Ammon's horn (tissue), 1 donor: ENCODE measurements around the gene PLEKHH2.
A peak's percentile ranks its signal among the peaks of the same experiment; 100 is the strongest.
"Not testable (repeated sequence)": the region's sequence is repeated elsewhere in the genome, so short reads cannot be mapped to it uniquely, and the experiment has no call there.

ENCODE experiments used
- DNase-seq: peaks from one replicate; pipeline ENCODE4 v3.0.0-alpha.2; 2016; ENCODE audit warnings: low spot score

Gene PLEKHH2

DNA sequence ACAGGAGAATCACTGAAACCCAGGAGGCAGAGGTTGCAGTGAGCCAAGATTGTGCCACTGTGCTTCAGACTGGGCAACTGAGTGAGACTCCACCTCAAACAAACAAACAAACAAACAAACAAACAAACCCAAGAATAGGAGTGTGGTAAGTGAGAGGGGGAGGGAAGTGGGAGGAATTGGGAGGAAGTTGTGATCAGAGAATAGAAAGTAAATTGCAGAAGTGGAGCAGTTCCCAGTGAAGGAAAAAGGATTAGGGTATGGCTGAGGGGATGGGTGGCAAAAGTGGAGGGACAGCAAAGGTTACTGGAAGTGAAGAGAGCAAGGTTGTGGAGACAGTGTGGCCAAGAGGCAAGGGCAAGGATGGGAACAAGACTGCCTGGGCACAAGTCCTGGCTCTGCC lies 80.3 kb downstream of the PLEKHH2 start:
- DNase-seq: no peak

DNA sequence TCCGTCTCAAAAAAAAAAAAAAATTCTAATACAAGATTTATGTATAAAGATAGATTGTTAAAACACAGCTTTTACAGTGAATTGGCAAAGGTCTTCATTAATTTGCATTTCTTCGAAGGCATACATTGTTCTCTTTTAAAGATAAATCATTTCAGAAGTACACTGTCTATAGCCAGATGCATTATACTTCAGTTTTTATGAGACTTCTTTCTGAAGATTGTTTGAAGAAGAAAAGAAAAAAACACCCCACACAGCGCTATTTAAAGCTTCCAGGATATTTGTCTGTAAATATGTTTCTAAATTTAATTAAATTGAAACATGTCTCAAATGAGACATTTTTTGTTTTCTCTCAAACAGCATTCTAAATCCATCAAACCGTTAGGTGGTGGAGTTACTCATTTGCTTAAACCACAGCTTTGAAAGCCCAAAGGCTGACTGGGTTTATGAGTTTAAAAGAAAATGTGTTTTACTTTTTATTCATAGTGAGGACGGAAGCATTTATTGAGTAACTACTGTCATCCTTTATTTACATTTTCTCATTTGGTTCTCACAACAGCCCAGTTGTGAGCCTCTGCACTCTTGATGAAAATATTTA lies 81.6 kb downstream of the PLEKHH2 start:
- DNase-seq: no peak

DNA sequence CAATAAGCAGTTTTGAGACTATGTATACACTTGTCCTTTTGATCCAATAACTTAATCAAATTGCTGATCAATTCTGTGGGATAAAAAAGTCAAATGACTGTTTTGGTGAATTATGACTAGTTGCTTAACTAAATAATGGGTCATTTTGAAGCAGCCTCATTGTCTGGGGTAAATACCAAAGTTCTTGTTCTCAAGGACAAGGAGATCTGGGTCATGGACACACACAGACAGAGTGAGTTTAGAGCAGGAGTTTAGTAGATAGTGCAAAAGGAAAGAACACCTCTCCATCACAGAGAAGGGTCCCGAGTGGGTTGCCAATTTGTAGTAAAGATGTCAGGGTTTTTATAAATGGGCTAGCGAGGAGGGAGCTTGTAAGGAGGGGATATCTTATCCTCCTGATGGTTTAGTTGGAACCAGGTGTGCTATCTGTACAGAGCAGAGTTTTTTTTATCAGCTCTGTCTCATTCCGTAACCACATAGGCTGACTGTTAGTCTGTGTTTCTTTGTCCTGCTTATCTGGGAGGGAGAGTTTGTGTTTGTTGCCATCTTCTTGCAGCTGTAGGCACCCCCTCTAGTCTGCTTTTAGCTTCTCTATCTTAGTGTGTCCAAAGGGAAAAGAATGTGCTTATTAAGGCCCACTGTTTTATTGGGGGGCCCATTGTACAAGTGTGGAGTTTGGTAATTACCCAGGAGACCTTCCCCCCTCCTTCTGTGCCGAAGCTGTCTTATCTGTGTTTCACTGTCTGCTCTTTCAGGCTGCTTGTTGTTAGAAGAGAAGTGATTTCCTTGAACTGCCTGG lies 87.9 kb downstream of the PLEKHH2 start:
- no peak for DNase-seq

DNA sequence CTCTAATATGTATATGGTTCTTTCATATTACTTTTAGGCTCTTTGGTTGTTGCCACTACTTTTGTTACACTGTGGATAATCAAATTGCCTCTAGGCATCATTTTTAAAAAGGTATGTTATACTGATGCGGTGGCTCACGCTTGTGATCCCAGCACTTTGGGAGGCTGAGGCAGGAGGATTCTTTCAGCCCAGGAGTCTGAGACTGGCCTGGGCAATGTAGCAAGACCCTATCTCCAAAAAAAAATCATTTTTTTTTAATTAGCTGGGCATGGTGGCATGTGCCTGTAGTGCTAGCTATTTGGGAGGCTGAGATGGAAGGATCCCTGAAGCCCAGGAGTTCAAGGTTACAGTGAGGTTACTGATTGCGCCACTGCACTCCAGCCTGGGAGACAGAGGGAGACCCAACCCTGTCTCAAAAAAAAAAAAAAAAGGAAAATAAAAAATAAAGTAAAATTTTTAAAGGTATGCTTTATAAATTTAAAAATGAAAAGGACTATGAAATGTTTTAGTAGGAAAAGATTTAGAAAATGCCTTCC lies 88.7 kb downstream of the PLEKHH2 start:
- no peak for DNase-seq

DNA sequence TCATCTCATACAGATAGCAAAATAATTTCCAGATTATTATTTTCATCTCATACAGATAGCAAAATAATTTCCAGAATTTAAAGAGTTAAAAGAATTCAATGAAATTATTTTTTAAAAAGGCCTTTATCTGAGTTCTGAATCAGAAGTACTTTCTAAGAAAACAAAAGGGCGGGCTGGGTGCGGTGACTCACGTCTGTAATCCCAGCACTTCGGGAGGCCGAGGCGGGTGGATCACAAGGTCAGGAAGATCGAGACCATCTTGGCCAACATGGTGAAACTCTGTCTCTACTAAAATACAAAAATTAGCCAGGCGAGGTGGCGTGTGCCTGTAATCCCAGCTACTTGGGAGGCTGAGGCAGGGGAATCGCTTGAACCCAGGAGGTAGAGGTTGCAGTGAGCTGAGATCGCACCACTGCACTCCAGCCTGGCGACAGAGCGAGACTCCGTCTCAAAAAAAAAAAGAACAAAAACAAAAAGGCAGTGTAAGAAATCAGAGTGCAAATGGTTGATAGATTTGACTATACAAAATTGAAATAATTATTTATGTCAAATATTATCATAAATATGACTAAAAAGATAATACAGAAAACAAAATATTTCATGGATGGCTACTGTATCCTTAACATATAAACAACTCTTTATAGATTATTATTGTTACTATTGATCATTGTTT lies 90.0 kb downstream of the PLEKHH2 start:
- not testable (repeated sequence) for DNase-seq

DNA sequence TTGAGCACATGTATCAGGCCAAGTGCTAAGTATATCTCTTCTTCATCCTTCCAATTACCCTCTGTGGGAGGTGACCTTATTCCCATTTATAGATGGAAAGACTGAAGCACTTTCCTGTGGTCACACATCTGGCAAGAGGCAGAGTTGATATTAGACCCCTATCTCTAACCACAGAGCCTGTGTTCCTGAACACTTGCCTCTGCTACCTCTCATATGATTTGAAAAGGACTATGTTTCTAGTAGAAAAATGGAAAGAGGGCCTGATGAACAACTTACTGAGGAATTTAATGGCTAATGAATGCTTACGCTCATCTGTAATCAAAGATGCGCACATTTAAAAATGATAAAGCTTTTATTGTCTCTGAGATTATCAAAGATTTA lies 90.6 kb downstream of the PLEKHH2 start:
- no peak for DNase-seq

DNA sequence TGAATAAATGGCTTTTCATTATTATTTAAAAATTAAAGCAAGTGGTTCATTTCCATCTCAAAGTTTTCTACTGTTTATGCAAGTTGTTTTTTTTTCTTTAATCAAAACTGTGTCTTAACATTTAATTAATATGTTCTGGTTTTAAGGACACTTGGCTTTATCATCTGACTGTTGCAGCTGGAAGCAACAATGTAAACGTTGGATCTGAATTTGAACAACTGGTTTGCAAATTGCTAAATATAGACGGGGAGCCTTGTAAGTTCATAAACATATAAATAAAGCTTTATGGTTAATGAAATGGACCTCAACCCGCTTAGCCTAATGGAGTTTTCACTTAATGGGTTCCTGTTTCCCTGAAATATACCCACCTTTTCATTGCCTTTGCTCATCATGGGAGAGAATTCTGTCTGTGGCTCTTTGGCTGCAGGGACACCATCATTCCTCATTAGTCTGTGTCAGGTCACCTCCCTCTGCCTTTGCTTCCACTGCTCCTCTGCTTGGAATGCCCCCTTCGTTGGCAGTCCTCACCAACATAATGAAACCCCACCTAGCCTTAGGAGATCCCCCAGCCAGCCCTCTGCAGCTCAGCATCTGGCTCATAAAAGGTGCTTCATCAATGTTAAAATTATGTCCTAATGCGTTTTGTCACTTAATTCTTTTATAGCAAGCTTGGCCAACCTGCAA lies 92.6 kb downstream of the PLEKHH2 start:
- DNase-seq: no peak

DNA sequence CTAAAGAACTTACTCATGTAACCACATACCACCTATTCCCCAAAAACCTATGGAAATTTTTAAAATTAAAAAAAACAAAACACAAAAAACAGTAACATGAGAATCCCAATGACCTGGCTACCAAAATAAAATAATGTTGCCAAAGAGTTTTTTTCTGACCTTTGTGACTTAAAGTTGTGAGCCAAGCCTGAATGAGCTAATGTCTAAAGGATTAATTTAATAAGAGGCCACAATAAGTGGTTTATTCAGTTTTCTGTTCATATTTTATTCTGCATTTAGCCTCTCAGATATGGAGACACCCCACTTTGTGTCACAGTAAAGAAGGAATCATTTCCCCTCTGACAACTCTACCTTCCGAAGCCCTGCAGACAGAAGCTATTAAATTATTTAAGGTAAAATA lies 94.2 kb downstream of the PLEKHH2 start:
- no peak for DNase-seq

DNA sequence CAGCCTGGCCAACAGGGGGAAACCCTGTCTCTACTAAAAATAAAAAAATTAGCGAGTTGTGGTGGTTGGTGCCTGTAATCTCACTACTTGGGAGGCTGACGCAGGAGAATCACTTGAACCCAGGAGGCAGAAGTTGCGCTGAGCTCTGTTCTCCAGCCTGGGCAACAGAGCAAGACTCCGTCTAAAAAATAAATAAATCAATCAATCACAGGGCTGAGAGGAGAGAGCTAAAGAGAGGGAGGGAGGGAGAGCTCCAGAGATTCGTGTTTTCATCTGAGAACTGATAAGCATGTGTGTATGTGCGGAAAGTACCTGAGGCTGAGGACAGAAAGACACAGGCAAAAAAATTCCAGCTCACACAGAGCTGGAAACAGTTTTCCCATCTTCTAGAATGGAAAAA lies 99.6 kb downstream of the PLEKHH2 start:
- DNase-seq: no peak

DNA sequence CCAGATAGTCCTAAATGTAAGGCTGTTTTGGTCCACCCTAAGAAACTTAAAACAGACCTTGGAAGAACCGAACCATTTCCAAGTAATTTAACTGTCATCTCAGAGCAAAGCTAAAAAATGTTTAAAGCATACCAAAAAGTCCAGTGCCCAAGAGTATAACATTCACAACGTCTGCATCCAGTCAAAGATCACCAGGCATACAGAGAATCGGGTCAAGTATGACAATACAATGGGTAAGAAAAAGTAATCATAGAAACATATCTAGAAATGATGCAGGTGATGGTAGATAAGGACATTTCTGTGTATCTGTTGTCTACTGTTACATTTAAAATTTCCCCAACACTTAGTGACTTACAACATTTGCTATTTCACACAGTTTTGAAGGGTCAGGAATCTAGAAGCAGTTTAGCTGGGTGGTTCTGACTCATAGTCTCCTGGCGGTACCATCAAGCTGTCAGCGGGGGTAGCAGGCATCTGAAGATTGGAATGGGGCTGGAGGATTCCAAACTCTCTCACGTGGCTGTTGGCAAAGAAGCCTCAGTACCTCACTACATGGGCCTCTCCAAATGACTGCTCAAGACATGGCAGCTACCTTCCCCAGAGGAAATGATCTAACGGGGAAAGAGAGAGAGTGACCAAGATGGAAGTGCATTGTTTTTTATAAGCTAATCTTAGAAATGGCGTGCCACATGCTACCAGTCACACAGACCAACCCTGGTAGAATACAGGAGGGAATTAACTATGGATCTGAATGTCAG lies 100.2 kb downstream of the PLEKHH2 start:
- no peak for DNase-seq

DNA sequence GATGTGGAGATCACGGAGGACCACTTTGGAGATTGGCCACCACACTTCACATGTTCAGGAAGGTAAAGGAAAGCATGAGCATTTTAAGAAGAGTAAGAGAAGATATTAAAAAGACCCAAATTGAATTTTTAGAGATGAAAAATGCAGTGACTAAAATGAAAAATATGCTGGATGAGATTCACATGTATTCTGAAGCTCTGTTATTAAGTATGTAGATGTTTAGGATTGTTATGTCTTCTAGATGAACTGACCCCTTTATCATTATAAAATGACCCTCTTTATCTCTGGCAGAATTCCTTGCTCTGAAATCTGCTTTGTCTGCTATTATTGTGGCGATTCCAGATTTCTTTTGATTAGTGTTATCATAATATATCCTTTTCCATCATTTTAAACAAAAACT lies 100.8 kb downstream of the PLEKHH2 start:
- no peak for DNase-seq

DNA sequence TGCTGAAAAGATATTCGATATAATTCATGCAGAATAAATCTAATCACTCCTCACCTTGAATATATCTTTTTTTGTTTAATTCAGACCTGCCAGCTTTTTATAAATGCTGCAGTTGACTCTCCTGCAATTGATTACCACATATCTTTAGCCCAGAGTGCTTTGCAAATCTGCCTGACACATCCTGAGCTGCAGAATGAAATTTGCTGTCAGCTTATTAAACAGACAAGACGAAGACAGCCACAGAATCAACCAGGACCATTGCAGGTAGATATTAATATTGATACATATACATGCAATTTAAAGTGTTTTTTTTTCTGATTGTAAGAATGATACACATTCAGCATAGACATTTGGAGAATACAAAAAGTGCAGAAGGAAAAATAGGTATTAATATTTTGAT lies 101.2 kb downstream of the PLEKHH2 start:
- no peak for DNase-seq

DNA sequence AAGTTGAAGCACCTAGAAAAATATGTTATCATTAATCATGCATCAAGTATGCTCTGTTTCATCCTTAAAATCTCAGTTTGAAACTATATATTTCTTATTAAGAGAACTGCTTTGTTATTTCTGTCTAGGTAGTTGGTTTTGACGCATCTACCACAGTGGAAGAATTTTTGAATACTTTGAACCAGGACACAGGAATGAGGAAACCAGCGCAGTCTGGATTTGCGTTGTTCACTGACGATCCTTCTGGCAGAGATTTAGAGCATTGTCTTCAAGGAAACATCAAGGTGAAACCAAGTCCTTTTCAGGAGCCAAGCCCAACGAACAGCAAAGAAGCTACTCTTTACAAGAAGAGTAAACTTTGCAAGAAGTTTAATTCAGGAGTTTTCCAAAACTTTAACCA lies 106.6 kb downstream of the PLEKHH2 start:
- DNase-seq: no peak

DNA sequence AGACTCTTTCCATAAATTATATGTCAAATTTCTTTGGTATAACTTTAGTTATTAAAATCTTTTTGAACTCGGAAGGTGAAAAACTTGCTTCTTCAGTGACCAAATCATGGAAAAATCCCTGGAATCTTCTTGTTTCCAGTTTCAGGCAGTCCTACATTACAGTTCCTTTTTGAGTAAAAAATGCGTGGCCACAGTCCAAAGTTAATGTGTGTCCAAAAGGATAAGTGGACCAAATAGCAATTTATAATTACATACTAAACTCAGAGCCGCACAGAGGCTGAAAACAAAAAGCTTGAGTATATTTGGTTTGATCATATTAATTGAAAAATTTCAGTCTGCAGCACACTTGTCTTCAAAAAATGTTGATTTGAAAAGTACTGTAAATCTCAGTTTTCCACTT lies 108.4 kb downstream of the PLEKHH2 start:
- DNase-seq: no peak

DNA sequence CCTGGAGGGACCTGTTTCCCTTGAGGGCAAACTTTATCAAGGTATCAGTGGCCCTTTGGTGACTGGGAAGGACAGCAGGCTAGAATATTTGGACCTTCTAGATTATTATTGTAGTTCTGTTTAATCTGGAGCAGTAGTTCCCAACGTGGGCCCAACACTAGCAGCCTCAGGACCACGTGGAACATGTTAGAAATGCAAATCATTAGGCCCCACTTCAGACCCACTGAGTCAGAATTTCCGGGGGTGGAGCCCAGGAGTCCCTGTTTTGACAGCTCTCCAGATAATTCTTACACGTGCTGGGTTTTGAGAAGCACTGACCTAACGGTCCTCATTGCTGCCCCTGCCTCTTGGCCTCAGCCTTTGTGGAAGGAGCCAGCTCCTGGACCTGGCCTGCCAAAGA lies 111.3 kb downstream of the PLEKHH2 start:
- DNase-seq: no peak

DNA sequence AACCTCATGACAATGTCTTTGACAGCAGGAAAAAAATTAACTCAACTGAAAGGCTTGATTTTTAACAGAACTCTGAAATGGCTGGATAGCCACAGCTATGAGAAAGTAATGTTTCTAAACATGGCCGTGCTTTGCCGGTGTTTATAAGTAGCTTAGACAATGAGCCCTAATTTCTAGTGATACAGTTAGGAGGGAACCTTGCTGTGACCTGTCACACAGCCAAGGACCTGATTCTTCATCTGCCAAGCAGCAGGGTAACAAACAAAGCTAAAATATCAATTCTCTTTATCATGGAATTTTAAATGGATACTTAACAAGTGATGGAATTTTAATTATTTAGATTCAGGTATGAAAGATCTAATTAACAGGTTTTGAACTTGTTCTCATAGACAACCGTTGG lies 112.5 kb downstream of the PLEKHH2 start:
- DNase-seq: peak; percentile 8

DNA sequence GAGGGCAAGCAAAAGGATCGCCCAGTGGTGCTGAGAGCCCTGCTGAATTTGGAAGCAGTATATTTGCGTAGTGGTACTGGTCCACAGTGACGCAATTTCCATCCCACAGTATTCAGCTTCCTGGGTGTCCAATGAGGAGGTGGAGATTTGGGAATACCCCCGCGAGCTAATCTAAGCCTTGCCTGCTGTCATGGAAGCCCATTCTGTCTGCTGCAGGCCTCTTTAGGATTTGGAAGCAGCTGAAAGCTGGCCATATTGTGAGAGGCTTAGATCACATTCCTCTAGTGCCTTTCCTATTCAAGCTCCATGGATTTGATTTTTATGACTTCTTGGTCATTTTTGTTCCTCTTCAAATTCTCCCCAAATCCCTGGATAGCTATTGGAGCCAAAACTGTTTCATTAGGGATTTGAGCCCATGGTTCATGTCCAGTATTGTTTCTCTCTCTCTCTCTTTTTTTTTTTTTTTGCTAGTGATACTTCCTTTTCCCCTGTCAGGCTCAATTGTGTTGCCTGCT lies 114.5 kb downstream of the PLEKHH2 start:
- no peak for DNase-seq

DNA sequence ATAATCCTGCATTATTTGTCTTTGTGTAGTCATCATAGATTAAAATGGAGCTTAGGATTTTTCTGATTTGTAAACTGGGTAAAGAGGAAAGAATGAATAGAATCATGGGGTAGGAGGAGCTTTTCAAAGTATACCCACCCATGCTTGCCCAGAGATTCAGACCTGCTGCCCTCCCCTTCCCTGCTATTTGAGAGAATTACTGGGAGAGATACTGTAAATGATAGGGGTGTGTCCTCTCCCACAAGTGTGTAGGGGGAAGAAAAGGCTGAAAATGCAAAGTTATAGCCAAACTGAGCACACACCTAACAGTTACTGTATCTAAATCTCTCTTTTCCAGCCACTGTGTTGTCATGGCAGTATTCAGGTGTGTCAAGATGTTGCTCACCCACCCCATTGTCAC lies 115.2 kb downstream of the PLEKHH2 start:
- DNase-seq: no peak

DNA sequence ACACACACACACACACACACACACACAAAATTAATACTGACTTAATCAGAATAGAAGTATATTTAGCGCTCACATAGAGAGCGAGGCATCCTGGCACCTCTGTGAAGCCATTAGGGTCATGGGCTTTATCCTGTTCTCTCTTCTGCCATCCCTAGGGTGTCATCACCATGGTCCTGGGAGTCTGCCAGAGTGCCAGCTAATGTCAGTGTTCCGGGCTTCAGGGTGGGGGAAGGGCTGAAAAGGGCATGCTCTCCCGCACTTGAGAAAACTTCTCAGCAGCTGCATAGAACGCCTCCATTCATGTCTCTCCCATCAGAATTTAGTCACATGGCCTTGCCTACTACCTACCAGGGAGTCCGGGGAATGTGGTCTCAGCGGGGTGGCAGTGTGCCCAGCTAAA lies 117.1 kb downstream of the PLEKHH2 start:
- peak; percentile 6 for DNase-seq

DNA sequence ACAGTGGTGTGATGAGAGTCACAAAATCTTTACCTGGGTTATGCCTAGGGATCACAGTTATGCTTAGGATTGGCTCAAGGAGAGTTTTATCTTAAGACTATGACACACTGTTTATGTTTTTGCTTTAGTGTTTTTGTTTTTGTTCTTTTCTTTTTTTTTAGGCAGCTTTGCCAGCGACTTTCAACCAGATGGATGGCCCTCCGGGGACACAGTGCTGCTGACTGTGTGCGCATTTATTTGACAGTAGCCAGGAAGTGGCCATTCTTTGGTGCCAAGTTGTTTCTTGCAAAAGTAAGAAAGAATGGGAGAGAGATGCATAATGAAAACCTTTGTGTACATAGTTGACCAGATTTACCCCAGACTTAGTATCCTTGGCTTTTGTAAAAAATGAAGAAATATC lies 121.7 kb downstream of the PLEKHH2 start:
- no peak for DNase-seq

DNA sequence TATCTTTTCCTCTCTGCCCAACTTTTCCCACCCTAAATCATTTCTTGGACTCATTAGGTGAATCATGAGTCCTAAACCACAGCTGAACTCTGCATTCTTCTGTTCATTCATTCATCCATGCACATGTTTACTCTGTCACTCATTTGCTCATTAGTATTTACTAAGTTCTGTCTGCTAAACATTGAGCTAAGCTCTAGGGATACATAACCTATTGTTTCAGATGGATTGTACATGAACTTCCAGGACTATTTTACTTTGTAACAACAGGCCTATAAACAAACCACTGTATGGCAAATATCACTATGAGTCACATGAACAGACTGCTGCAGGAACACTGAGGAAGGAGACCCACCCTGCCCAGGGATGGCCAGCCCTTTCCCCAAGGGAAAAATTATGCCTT lies 122.1 kb downstream of the PLEKHH2 start:
- no peak for DNase-seq

DNA sequence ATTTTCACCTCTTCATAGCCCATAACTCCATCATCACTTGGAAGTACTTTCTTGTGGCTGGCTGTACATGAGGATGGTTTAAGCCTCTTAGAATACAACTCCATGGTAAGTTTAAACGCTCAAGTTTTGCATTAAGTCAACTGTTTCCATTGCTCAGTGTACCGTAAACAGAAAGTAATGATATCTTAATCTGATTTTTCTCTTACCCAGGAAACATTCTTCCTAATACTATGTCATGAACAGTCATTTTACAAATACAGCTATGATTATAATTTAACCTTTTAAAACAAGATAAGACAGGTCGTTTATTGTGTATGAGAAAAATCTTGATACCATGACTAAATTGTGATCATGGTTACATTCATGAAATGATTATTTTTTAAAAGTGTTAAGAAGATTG lies 125.2 kb downstream of the PLEKHH2 start:
- no peak for DNase-seq
